B cell (primary cell): ENCODE measurements around the gene C15orf40.

Source experiments
- EZH2 ChIP-seq: IDR thresholded peaks from 2 replicates; pipeline ENCODE4 v1.6.1; 2012; ENCODE audit warnings: borderline replicate concordance, low read depth, mild to moderate bottlenecking, moderate library complexity, low read length; ENCODE audit not compliant: insufficient read depth, poor library complexity, severe bottlenecking
- TF ChIP-seq, protein P1 (sequence below): fragments of 200-600 bp; IDR thresholded peaks from one replicate; pipeline ENCODE4 v1.8.0; 2022; ENCODE audit warnings: antibody characterized with exemption, mild to moderate bottlenecking

DNA sequence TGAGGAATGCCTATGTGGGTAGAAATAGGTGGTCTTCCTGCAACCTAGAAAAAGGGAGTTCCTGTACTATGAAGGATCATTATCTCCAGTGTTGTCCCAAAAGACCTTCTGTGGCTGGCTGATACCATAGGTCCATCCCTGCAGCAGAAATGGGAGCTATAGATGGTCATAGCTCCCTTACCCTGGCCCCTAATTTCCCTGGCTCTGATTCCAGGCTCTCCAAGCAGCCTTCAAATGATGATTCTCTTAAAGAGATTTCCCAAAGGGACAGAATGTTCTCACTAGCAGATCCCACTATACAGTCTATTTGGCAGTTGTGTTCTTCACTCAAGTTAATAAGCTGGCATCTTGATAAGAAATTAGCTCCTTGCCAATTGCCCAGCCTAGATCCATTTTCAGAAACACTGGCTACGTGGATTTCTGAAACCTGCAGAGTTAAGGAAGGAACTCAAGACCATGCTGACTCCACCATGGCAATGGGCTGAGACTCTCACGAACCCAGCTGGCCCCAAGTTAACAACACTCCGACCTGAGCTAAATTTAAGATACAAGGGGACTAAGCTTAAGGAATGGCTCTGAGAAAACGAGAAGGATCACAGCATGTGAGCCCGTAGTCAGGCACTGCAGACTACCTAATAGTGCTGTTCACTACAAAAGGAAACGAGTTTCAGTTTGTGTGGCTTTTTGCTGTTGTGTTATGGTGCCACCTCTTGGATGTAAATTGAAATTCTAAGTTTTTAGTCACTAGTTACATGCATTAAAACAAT, 11.4 kb downstream of the C15orf40 start:
- TF ChIP-seq, protein P1, sequence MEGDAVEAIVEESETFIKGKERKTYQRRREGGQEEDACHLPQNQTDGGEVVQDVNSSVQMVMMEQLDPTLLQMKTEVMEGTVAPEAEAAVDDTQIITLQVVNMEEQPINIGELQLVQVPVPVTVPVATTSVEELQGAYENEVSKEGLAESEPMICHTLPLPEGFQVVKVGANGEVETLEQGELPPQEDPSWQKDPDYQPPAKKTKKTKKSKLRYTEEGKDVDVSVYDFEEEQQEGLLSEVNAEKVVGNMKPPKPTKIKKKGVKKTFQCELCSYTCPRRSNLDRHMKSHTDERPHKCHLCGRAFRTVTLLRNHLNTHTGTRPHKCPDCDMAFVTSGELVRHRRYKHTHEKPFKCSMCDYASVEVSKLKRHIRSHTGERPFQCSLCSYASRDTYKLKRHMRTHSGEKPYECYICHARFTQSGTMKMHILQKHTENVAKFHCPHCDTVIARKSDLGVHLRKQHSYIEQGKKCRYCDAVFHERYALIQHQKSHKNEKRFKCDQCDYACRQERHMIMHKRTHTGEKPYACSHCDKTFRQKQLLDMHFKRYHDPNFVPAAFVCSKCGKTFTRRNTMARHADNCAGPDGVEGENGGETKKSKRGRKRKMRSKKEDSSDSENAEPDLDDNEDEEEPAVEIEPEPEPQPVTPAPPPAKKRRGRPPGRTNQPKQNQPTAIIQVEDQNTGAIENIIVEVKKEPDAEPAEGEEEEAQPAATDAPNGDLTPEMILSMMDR, result peak; percentile 72
- no peak for TF ChIP-seq EZH2
